ENCODE measurements around the gene ADAMTS16. TPM values are rescaled to one million over a fixed set of nuclear protein-coding genes. Genes with fewer than 3 reads are reported as not detected.

The ADAMTS16 gene, protein sequence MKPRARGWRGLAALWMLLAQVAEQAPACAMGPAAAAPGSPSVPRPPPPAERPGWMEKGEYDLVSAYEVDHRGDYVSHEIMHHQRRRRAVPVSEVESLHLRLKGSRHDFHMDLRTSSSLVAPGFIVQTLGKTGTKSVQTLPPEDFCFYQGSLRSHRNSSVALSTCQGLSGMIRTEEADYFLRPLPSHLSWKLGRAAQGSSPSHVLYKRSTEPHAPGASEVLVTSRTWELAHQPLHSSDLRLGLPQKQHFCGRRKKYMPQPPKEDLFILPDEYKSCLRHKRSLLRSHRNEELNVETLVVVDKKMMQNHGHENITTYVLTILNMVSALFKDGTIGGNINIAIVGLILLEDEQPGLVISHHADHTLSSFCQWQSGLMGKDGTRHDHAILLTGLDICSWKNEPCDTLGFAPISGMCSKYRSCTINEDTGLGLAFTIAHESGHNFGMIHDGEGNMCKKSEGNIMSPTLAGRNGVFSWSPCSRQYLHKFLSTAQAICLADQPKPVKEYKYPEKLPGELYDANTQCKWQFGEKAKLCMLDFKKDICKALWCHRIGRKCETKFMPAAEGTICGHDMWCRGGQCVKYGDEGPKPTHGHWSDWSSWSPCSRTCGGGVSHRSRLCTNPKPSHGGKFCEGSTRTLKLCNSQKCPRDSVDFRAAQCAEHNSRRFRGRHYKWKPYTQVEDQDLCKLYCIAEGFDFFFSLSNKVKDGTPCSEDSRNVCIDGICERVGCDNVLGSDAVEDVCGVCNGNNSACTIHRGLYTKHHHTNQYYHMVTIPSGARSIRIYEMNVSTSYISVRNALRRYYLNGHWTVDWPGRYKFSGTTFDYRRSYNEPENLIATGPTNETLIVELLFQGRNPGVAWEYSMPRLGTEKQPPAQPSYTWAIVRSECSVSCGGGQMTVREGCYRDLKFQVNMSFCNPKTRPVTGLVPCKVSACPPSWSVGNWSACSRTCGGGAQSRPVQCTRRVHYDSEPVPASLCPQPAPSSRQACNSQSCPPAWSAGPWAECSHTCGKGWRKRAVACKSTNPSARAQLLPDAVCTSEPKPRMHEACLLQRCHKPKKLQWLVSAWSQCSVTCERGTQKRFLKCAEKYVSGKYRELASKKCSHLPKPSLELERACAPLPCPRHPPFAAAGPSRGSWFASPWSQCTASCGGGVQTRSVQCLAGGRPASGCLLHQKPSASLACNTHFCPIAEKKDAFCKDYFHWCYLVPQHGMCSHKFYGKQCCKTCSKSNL
- 1.1 to 1.5 TPM (median 1.5 TPM) in 5 replicates for total RNA-seq (2022; extraction: Qiagen RNA extraction; ENCODE audit: low read depth)

DNA sequence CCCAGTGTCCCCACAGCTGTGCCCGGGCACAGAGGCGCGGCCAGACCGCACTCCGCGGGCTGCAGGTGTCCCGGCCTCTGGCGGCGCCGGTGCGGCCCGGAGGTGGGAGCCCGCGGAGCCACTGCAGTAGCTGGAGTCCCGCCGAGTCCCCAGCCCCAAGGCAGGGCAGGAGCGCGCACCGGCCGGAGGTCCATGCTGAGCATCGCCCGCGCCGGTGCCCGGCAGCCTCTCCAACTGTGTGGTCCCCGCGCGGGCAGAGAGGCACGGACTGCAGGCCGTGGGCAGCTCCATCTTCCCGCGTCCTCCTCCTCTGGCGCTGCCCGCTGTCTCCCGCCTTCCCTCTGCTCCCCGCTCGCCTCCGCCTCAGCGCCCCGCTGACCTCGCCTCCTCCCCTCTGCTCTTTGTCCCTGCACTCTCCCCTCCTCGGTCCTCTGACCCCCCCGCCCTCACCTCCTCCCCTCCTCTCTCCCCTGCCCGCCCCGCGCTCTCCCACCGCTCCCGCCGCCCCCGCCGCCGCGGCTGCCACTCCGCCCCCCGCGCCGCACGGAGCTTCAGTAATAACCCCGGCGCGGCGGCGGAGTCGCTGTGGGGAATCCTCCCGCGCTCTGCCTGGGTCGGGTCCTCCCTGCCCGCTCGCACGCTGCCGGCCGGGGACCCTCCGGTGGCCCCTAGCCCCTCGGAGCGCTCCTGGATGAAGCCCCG is at the start of gene ADAMTS16:
ADAMTS16 (plus strand) TSS at position 554 of the 702 bp plus-strand sequence; CDS start at position 692, 138 bp downstream.

All from A549 treated with RU486 at 1 μM for 4 hours (cell line).